H9 (cell line): ENCODE measurements around the gene NKAPL. TPM values are rescaled to one million over a fixed set of nuclear protein-coding genes. Genes with fewer than 3 reads are reported as not detected.

Experiments used
- DNase-seq: peaks from one replicate; pipeline ENCODE4 v3.0.0-alpha.2; 2017
- H2AFZ ChIP-seq: one replicate; pipeline ENCODE4 v1.6.1; 2013; ENCODE audit warnings: mild to moderate bottlenecking, low read length, control low read depth, moderate library complexity
- H2AK5ac ChIP-seq: 2 replicates; pipeline ENCODE4 v1.6.1; 2013; ENCODE audit warnings: low read length, control low read depth, mixed read lengths; ENCODE audit not compliant: insufficient read length
- H2BK120ac ChIP-seq: one replicate; pipeline ENCODE4 v1.6.1; 2013; ENCODE audit warnings: low read depth, mild to moderate bottlenecking, low read length, control low read depth, inconsistent platforms; ENCODE audit not compliant: poor library complexity, severe bottlenecking
- H2BK12ac ChIP-seq: 2 replicates; pipeline ENCODE4 v1.6.1; 2013; ENCODE audit warnings: low read length, control low read depth, mixed read lengths, low read depth; ENCODE audit not compliant: insufficient read length
- H2BK15ac ChIP-seq: 2 replicates; pipeline ENCODE4 v1.6.1; 2013; ENCODE audit warnings: low read depth, low read length, control low read depth
- H2BK20ac ChIP-seq: one replicate; pipeline ENCODE4 v1.6.1; 2013; ENCODE audit warnings: low read depth, mild to moderate bottlenecking, low read length, control low read depth, inconsistent platforms; ENCODE audit not compliant: poor library complexity, severe bottlenecking
- H2BK5ac ChIP-seq: 2 replicates; pipeline ENCODE4 v1.6.1; 2013; ENCODE audit warnings: low read length, control low read depth, mixed read lengths; ENCODE audit not compliant: insufficient read length
- H3K14ac ChIP-seq: 2 replicates; pipeline ENCODE4 v1.6.1; 2013; ENCODE audit warnings: low read length, control low read depth; ENCODE audit not compliant: insufficient read depth
- H3K18ac ChIP-seq: 2 replicates; pipeline ENCODE4 v1.6.1; 2013; ENCODE audit warnings: low read depth, mild to moderate bottlenecking, mixed read lengths, low read length, control low read depth; ENCODE audit not compliant: insufficient read length
- H3K23ac ChIP-seq: 2 replicates; pipeline ENCODE4 v1.6.1; 2013; ENCODE audit warnings: low read length, control low read depth, mixed read lengths, low read depth; ENCODE audit not compliant: insufficient read length
- H3K23me2 ChIP-seq: 2 replicates; pipeline ENCODE4 v1.6.1; 2013; ENCODE audit warnings: low read depth, mild to moderate bottlenecking, mixed read lengths, low read length, control low read depth; ENCODE audit not compliant: insufficient read length, poor library complexity, severe bottlenecking
- H3K27ac ChIP-seq: 2 replicates; pipeline ENCODE4 v1.5.1; 2013; ENCODE audit warnings: low read length, control low read depth, mixed read lengths, low read depth; ENCODE audit not compliant: insufficient read length
- H3K27me3 ChIP-seq: 2 replicates; pipeline ENCODE4 v1.6.1; 2013; ENCODE audit warnings: low read length, control low read depth, inconsistent platforms; ENCODE audit not compliant: insufficient read depth
- H3K4ac ChIP-seq: 2 replicates; pipeline ENCODE4 v1.6.1; 2013; ENCODE audit warnings: low read depth, mild to moderate bottlenecking, control low read depth, inconsistent platforms, low read length, moderate library complexity
- H3K4me1 ChIP-seq: 2 replicates; pipeline ENCODE4 v1.6.1; 2013; ENCODE audit warnings: low read length, control low read depth, inconsistent platforms; ENCODE audit not compliant: insufficient read depth
- H3K4me2 ChIP-seq: 2 replicates; pipeline ENCODE4 v1.6.1; 2013; ENCODE audit warnings: low read length, control low read depth, mixed read lengths; ENCODE audit not compliant: insufficient read length, insufficient read depth
- H3K56ac ChIP-seq: 2 replicates; pipeline ENCODE4 v1.6.1; 2013; ENCODE audit warnings: low read depth, mild to moderate bottlenecking, mixed read lengths, low read length, control low read depth; ENCODE audit not compliant: insufficient read length
- H3K79me1 ChIP-seq: 2 replicates; pipeline ENCODE4 v1.6.1; 2013; ENCODE audit warnings: low read depth, mild to moderate bottlenecking, moderate library complexity, low read length, control low read depth, inconsistent platforms; ENCODE audit not compliant: insufficient read depth, poor library complexity, severe bottlenecking
- H3K79me2 ChIP-seq: 2 replicates; pipeline ENCODE4 v1.6.1; 2013; ENCODE audit warnings: low read length, control low read depth, inconsistent platforms; ENCODE audit not compliant: insufficient read depth
- H3K9ac ChIP-seq: 2 replicates; pipeline ENCODE4 v1.6.1; 2013; ENCODE audit warnings: low read length, control low read depth, mixed read lengths; ENCODE audit not compliant: insufficient read length; ENCODE audit errors: extremely low read depth
- H3K9me3 ChIP-seq: one replicate; pipeline ENCODE4 v1.6.1; 2013; ENCODE audit warnings: low read depth, low read length, inconsistent platforms; ENCODE audit not compliant: control insufficient read depth
- H3T11ph ChIP-seq: one replicate; pipeline ENCODE4 v1.6.1; 2013; ENCODE audit warnings: mild to moderate bottlenecking, low read length, control low read depth, inconsistent platforms
- H4K20me1 ChIP-seq: one replicate; pipeline ENCODE4 v1.6.1; 2013; ENCODE audit not compliant: control insufficient read depth, insufficient read length, insufficient read depth
- H4K5ac ChIP-seq: 2 replicates; pipeline ENCODE4 v1.6.1; 2013; ENCODE audit warnings: low read depth, mild to moderate bottlenecking, mixed read lengths, low read length, control low read depth; ENCODE audit not compliant: insufficient read length
- H4K8ac ChIP-seq: replicated peaks from 2 replicates; pipeline ENCODE4 v1.6.1; 2013; ENCODE audit warnings: low read length, control low read depth, mixed read lengths, low read depth; ENCODE audit not compliant: insufficient read length
- H4K91ac ChIP-seq: 2 replicates; pipeline ENCODE4 v1.6.1; 2013; ENCODE audit warnings: low read depth, mild to moderate bottlenecking, moderate library complexity, mixed read lengths, low read length, control low read depth; ENCODE audit not compliant: insufficient read length
- H3K27ac Mint-ChIP-seq, 3 experiments: 2 replicates in 2 of 3; 3 replicates in 1 of 3; pipeline ENCODE4 v1.8.0; 2020 to 2021; ENCODE audit warnings: mixed read lengths in 3 of 3, mild to moderate bottlenecking in 1 of 3, moderate library complexity in 1 of 3
- H3K27me3 Mint-ChIP-seq: 2 replicates; pipeline ENCODE4 v1.8.0; 2021; ENCODE audit warnings: low read depth, mild to moderate bottlenecking, moderate library complexity, mixed read lengths
- H3K36me3 Mint-ChIP-seq, 3 experiments: 2 replicates in 2 of 3; 3 replicates in 1 of 3; pipeline ENCODE4 v1.8.0; 2020 to 2021; ENCODE audit warnings: low read depth in 3 of 3, mixed read lengths in 3 of 3; ENCODE audit not compliant: insufficient read depth in 1 of 3
- H3K4me1 Mint-ChIP-seq, 2 experiments: 2 replicates each; pipeline ENCODE4 v1.8.0; 2020; ENCODE audit warnings: mixed read lengths in 2 of 2
- H3K4me3 Mint-ChIP-seq, 2 experiments: 2 replicates in 1 of 2; 3 replicates in 1 of 2; pipeline ENCODE4 v1.8.0; 2020 to 2021; ENCODE audit warnings: mild to moderate bottlenecking in 2 of 2, mixed read lengths in 2 of 2, moderate library complexity in 1 of 2
- H3K9me3 Mint-ChIP-seq, 2 experiments: 2 replicates in 1 of 2; 3 replicates in 1 of 2; pipeline ENCODE4 v1.8.0; 2020; ENCODE audit warnings: mild to moderate bottlenecking in 2 of 2, mixed read lengths in 2 of 2, moderate library complexity in 1 of 2
- WGBS: extraction: QIAGEN DNeasy Blood & Tissue Kit; methylation state at CpG from one replicate; pipeline ENCODE4 v1.1.7; 2013; ENCODE audit warnings: missing lambda C conversion rate, low lambda C conversion rate, mixed read lengths; ENCODE audit not compliant: insufficient read length; ENCODE audit errors: extremely low coverage; 5-methylcytosine and 5-hydroxymethylcytosine counted together
- total RNA-seq: library from RNA; stranded (reverse); gene quantifications from 2 replicates; pipeline ENCODE4 v1.2.1, GENCODE V29; 2021
- TF ChIP-seq, protein P1 (sequence below): fragments of 200-600 bp; sonication (generic); conservative IDR thresholded peaks from 3 replicates; pipeline ENCODE4 v1.8.0; 2021; ENCODE audit warnings: antibody characterized with exemption, mild to moderate bottlenecking

NKAPL gene
- total RNA-seq, 1 experiment from 2014 or later, result not detected

DNA sequence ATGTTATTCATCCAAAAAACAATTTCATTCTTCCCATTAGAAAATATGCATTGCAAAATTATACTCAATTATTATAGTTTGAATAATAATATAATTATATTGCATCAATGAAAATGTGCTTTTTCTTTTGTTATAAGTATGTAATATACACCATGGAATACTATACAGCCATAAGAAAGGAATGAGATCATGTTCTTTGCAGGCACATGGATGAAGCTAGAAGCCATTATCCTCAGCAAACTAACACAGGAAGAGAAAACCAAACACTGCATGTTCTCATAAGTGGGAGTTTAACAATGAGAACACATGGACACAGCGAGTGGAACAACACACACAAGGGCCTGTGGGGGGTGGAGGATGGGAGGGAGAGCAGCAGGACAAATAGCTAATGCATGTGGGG, 2.1 kb upstream of the NKAPL start:
- Histone ChIP-seq H3K18ac (no peak overlapping the region), H2BK20ac (no peak overlapping the region), H3K9me3 (no peaks in the 10 kb centered on the region), H2AFZ (no peak overlapping the region), H4K5ac (no peak overlapping the region), H3K27me3 (no peaks in the 10 kb centered on the region), H3K4ac (no peak overlapping the region), H3K23me2 (peaks cover under 1% of the 10 kb centered on the region), H3K4me1 (no peaks in the 10 kb centered on the region), H4K20me1 (no peaks in the 10 kb centered on the region), H2BK12ac (no peak overlapping the region), H3K79me2 (no peaks in the 10 kb centered on the region), H2BK120ac (no peak overlapping the region), H4K91ac (no peak overlapping the region), H4K8ac (no peak overlapping the region), H3K27ac (no peak overlapping the region), H3K14ac (no peak overlapping the region), H3K9ac (no peak overlapping the region), H2AK5ac (no peak overlapping the region), H3K23ac (no peak overlapping the region), H3K79me1 (no peaks in the 10 kb centered on the region), H2BK5ac (no peak overlapping the region), H3T11ph (no peak overlapping the region), H3K4me2 (no peak overlapping the region), H2BK15ac (no peak overlapping the region), H3K56ac (no peak overlapping the region)
- Mint-ChIP-seq H3K4me3 (no peak overlapping the region), H3K4me1 (peaks cover 6 to 8% of the 10 kb centered on the region in 2 experiments), H3K27me3 (peaks cover 10% of the 10 kb centered on the region), H3K27ac (no peak overlapping the region), H3K9me3 (no peaks in the 10 kb centered on the region), H3K36me3 (no peaks in the 10 kb centered on the region; a peak in 1 of 7 replicates)
- no peak for DNase-seq
- TF ChIP-seq, protein P1, sequence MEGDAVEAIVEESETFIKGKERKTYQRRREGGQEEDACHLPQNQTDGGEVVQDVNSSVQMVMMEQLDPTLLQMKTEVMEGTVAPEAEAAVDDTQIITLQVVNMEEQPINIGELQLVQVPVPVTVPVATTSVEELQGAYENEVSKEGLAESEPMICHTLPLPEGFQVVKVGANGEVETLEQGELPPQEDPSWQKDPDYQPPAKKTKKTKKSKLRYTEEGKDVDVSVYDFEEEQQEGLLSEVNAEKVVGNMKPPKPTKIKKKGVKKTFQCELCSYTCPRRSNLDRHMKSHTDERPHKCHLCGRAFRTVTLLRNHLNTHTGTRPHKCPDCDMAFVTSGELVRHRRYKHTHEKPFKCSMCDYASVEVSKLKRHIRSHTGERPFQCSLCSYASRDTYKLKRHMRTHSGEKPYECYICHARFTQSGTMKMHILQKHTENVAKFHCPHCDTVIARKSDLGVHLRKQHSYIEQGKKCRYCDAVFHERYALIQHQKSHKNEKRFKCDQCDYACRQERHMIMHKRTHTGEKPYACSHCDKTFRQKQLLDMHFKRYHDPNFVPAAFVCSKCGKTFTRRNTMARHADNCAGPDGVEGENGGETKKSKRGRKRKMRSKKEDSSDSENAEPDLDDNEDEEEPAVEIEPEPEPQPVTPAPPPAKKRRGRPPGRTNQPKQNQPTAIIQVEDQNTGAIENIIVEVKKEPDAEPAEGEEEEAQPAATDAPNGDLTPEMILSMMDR, result no peak
- no CpG with 5 or more reads among the region's 1 CpG for WGBS
